Left lung (tissue), 10 donors: ENCODE results near the gene VGF. TPM values are rescaled to one million over a fixed set of nuclear protein-coding genes. Genes with fewer than 3 reads are reported as not detected.
"Not testable (repeated sequence)": the region's sequence is repeated elsewhere in the genome, so short reads cannot be mapped to it uniquely, and the experiment has no call there.

ENCODE experiments used
- ATAC-seq: fragments of 200-7000 bp; cut with Tn5 transposase; one replicate; pipeline ENCODE4 v1.9.1; 2020; ENCODE audit warnings: moderate library complexity
- DNase-seq, 4 donors: peaks; one replicate each; pipeline ENCODE4 v3.0.0-alpha.2; 2013 to 2020
- H3K27ac ChIP-seq, 2 donors: fragments of 200-600 bp; sonication (generic) in 1 of 2; one replicate each; pipeline versions ENCODE4 v1.5.0 to v1.8.0; 2020 to 2021
- H3K27me3 ChIP-seq, 2 donors: fragments of 200-600 bp; sonication (generic) in 1 of 2; one replicate each; pipeline versions ENCODE4 v1.5.0 to v1.8.0; 2020 to 2021
- H3K36me3 ChIP-seq, 2 donors: fragments of 200-600 bp; sonication (generic) in 1 of 2; one replicate each; pipeline versions ENCODE4 v1.5.0 to v1.8.0; 2020 to 2021
- H3K4me1 ChIP-seq, 2 donors: fragments of 200-600 bp; one replicate each; pipeline ENCODE4 v1.8.0; 2021
- H3K4me3 ChIP-seq, 2 donors: fragments of 200-600 bp; sonication (generic) in 1 of 2; one replicate each; pipeline versions ENCODE4 v1.5.0 to v1.8.0; 2020 to 2021; ENCODE audit warnings: mild to moderate bottlenecking in 1 of 2
- H3K9me3 ChIP-seq, 2 donors: fragments of 200-600 bp; sonication (generic) in 1 of 2; one replicate each; pipeline versions ENCODE4 v1.5.0 to v1.8.0; 2020 to 2021
- CTCF ChIP-seq, 2 donors: fragments of 200-600 bp; sonication (generic) in 1 of 2; IDR thresholded peaks; one replicate each; pipeline versions ENCODE4 v1.5.0 to v1.8.0; 2021; ENCODE audit warnings: antibody characterized with exemption in 2 of 2
- intact Hi-C, 2 donors: fragments of 100-400 bp; cut with DNase I; formaldehyde crosslinking; loops; one replicate each; pipeline versions ENCODE4 v1.11.2 to v1.14.2; 2022
- polyA plus RNA-seq, 6 donors: library from polyadenylated mRNA; unstranded; fragments of 120-200 nt; gene quantifications; one replicate each; pipeline ENCODE4 v1.2.1, GENCODE V29; 2013; ENCODE audit not compliant: insufficient read length in 6 of 6
- total RNA-seq, 2 donors: library from RNA; stranded (reverse); fragmentation: NEBNext Ultra II Directional; extraction: Animal tissue kit (Norgen Biotek cat#: 25700); gene quantifications; one replicate each; pipeline ENCODE4 v1.2.1, GENCODE V29; 2021
- donor health status: DM: no; HTN: yes; CAD: no.
- donor health status: DM: no; HTN: no; CAD: no.

The VGF gene
- total and polyA plus RNA-seq, 8 donors, result 0.82 to 1.4 (median 0.95) TPM; not detected in 2

- peaks cover 27 to 65% of the 10 kb centered on the region in 2 donors for H3K27me3 ChIP-seq
These were observed 37.2 kb upstream of the VGF start for GRCh38 chr7:101202603-101202918.

GRCh38 chr7:101201695-101202602 is 36.6 kb upstream of the VGF start:
- DNase-seq, result no peak
- peaks cover 27 to 66% of the 10 kb centered on the region in 2 donors for H3K27me3 ChIP-seq
- H3K27ac ChIP-seq, result no peak overlapping the region
- TF ChIP-seq CTCF (IDR thresholded peaks at IDR 0.05), result no peak
- H3K4me1 ChIP-seq, result peaks cover 0 to 4% of the 10 kb centered on the region in 2 donors
- H3K9me3 ChIP-seq, result no peaks in the 10 kb centered on the region
- intact Hi-C loops, result no loop called here
- H3K36me3 ChIP-seq, result peaks cover 0 to 14% of the 10 kb centered on the region in 2 donors
- H3K4me3 ChIP-seq, result no peak overlapping the region
- peak; percentile 42 for ATAC-seq

More at GRCh38 chr7:101202603-101202918, 37.2 kb upstream of the VGF start:
- Histone ChIP-seq H3K4me1 (peaks cover 0 to 4% of the 10 kb centered on the region in 2 donors), H3K4me3 (no peak overlapping the region), H3K36me3 (peaks cover 0 to 20% of the 10 kb centered on the region in 2 donors), H3K27ac (no peak overlapping the region), H3K9me3 (no peaks in the 10 kb centered on the region)
- intact Hi-C loops, result no loop called here
- DNase-seq (no peak), ATAC-seq (no peak)
- no peak for TF ChIP-seq CTCF (IDR thresholded peaks at IDR 0.05)

GRCh38 chr7:101200862-101201599 is 35.7 kb upstream of the VGF start, which contains the start of gene MOGAT3:
MOGAT3 (minus strand) TSS chr7:101201036; CDS start chr7:101200854, 182 bp downstream.
- intact Hi-C loops, result no loop called here

GRCh38 chr7:101200504-101200861 is 35.1 kb upstream of the VGF start:
- Histone ChIP-seq H3K27ac (no peak overlapping the region), H3K27me3 (peaks cover 27 to 81% of the 10 kb centered on the region in 2 donors), H3K36me3 (no peaks in the 10 kb centered on the region), H3K4me1 (peaks cover 0 to 4% of the 10 kb centered on the region in 2 donors), H3K9me3 (no peaks in the 10 kb centered on the region), H3K4me3 (no peak overlapping the region)
- TF ChIP-seq CTCF (IDR thresholded peaks at IDR 0.05), result no peak
- no peak for ATAC-seq
- intact Hi-C loops, result no loop called here
- no peak for DNase-seq

More at GRCh38 chr7:101200862-101201599, 35.7 kb upstream of the VGF start, which contains the start of gene MOGAT3:
- H3K4me1 ChIP-seq, result peaks cover 0 to 4% of the 10 kb centered on the region in 2 donors
- TF ChIP-seq CTCF (IDR thresholded peaks at IDR 0.05), result no peak
- H3K4me3 ChIP-seq, result no peak within 1 kb of the TSS
- DNase-seq (no peak), ATAC-seq (no peak)
- H3K9me3 ChIP-seq, result no peaks in the 10 kb centered on the region
- peaks cover 27 to 75% of the 10 kb centered on the region in 2 donors for H3K27me3 ChIP-seq
- no peak within 1 kb of the TSS for H3K27ac ChIP-seq
- peaks cover 0 to 4% of the 10 kb centered on the region in 2 donors for H3K36me3 ChIP-seq

- H3K36me3 ChIP-seq, H3K4me1 ChIP-seq, intact Hi-C loops, H3K9me3 ChIP-seq, H3K4me3 ChIP-seq, H3K27ac ChIP-seq, ATAC-seq, DNase-seq: not testable (repeated sequence)
- peaks cover 27 to 89% of the 10 kb centered on the region in 2 donors for H3K27me3 ChIP-seq
These were observed 34.2 kb upstream of the VGF start for GRCh38 chr7:101199522-101199921.
